IMR-90 (cell line): ENCODE results near the gene CNPPD1. TPM values are rescaled to one million over a fixed set of nuclear protein-coding genes. Genes with fewer than 3 reads are reported as not detected.

Source experiments
- ATAC-seq: fragments of 200-7000 bp; cut with Tn5 transposase; 2 replicates; pipeline ENCODE4 v1.9.1; 2020; ENCODE audit warnings: low read depth, mild to moderate bottlenecking, moderate library complexity
- BruUV-seq: library from RNA; stranded (reverse); fragments of 400-500 nt; replicated peaks from 2 replicates; lab custom pipeline; 2021; lab: Mats Ljungman, UMichigan
- CTCF ChIA-PET: fragments of 300-600 bp; formaldehyde crosslinking; extraction: SDS; loops from one replicate; lab custom pipeline; 2021; ENCODE audit warnings: antibody characterized with exemption; lab: Yijun Ruan, JAX
- POLR2A ChIA-PET: fragments of 300-600 bp; sonication (Branson Sonifier 250); formaldehyde crosslinking; loops from one replicate; lab custom pipeline; 2022; ENCODE audit warnings: antibody characterized with exemption; ENCODE audit not compliant: unreplicated experiment; lab: Charles Lee
- DNase-seq: peaks from one replicate; pipeline ENCODE4 v3.0.0; 2013
- H2AFZ ChIP-seq: replicated peaks from 2 replicates; pipeline ENCODE3; 2013; ENCODE audit warnings: low read length, mild to moderate bottlenecking; ENCODE audit not compliant: poor library complexity
- H2AK5ac ChIP-seq: 2 replicates; pipeline ENCODE4 v1.6.1; 2013; ENCODE audit warnings: low read depth, low read length, inconsistent platforms
- H2AK9ac ChIP-seq: replicated peaks from 2 replicates; pipeline ENCODE3; 2013; ENCODE audit warnings: mild to moderate bottlenecking, low read depth, low read length, moderate library complexity; ENCODE audit not compliant: poor library complexity
- H2BK120ac ChIP-seq: 2 replicates; pipeline ENCODE4 v1.6.1; 2013; ENCODE audit warnings: low read depth, low read length, inconsistent platforms
- H2BK15ac ChIP-seq: 3 replicates; pipeline ENCODE4 v1.6.1; 2013; ENCODE audit warnings: low read depth, low read length, inconsistent platforms
- H2BK20ac ChIP-seq: 2 replicates; pipeline ENCODE4 v1.6.1; 2013; ENCODE audit warnings: low read depth, mild to moderate bottlenecking, inconsistent platforms, low read length, moderate library complexity
- H2BK5ac ChIP-seq: 2 replicates; pipeline ENCODE4 v1.6.1; 2013; ENCODE audit warnings: mild to moderate bottlenecking, low read depth, low read length, inconsistent platforms; ENCODE audit not compliant: poor library complexity, severe bottlenecking
- H3K14ac ChIP-seq: replicated peaks from 2 replicates; pipeline ENCODE4 v1.6.1; 2013; ENCODE audit warnings: low read depth, low read length, inconsistent platforms
- H3K18ac ChIP-seq: 2 replicates; pipeline ENCODE4 v1.6.1; 2013; ENCODE audit warnings: low read depth, low read length, control low read depth
- H3K23ac ChIP-seq: 2 replicates; pipeline ENCODE4 v1.6.1; 2013; ENCODE audit warnings: low read depth, low read length, inconsistent platforms
- H3K27ac ChIP-seq: 2 replicates; pipeline ENCODE4 v1.5.1; 2013; ENCODE audit warnings: mild to moderate bottlenecking, control low read depth, low read length; ENCODE audit not compliant: insufficient read depth
- H3K27me3 ChIP-seq: 2 replicates; pipeline ENCODE4 v1.6.1; 2013; ENCODE audit warnings: low read length; ENCODE audit not compliant: control insufficient read depth, insufficient read depth
- H3K36me3 ChIP-seq: 2 replicates; pipeline ENCODE4 v1.6.1; 2013; ENCODE audit warnings: low read length, mixed read lengths; ENCODE audit not compliant: control insufficient read depth, insufficient read depth
- H3K4ac ChIP-seq: 2 replicates; pipeline ENCODE4 v1.6.1; 2013; ENCODE audit warnings: low read depth, low read length, inconsistent platforms
- H3K4me1 ChIP-seq: 2 replicates; pipeline ENCODE4 v1.6.1; 2013; ENCODE audit warnings: low read length, mixed read lengths; ENCODE audit not compliant: control insufficient read depth, insufficient read depth
- H3K4me2 ChIP-seq: 2 replicates; pipeline ENCODE4 v1.6.1; 2013; ENCODE audit warnings: low read depth, mild to moderate bottlenecking, control low read depth, low read length, moderate library complexity
- H3K4me3 ChIP-seq: 2 replicates; pipeline ENCODE4 v1.5.1; 2013; ENCODE audit warnings: low read depth, mild to moderate bottlenecking, control low read depth, low read length, moderate library complexity; ENCODE audit not compliant: insufficient read depth
- H3K56ac ChIP-seq: 2 replicates; pipeline ENCODE4 v1.6.1; 2013; ENCODE audit warnings: low read length, inconsistent platforms; ENCODE audit not compliant: insufficient read depth; ENCODE audit errors: extremely low read depth
- H3K79me1 ChIP-seq, 2 experiments: 2 replicates each; pipeline ENCODE4 v1.6.1; 2013; ENCODE audit warnings: low read length in 2 of 2, inconsistent platforms in 1 of 2, low read depth in 1 of 2
- H3K9ac ChIP-seq: 2 replicates; pipeline ENCODE4 v1.6.1; 2013; ENCODE audit warnings: low read depth, low read length, control low read depth
- H3K9me1 ChIP-seq: 2 replicates; pipeline ENCODE4 v1.6.1; 2013; ENCODE audit warnings: low read length, inconsistent platforms; ENCODE audit not compliant: insufficient read depth
- H3K9me3 ChIP-seq: 2 replicates; pipeline ENCODE4 v1.6.1; 2013; ENCODE audit warnings: low read length; ENCODE audit not compliant: control insufficient read depth, insufficient read depth
- H4K20me1 ChIP-seq: 2 replicates; pipeline ENCODE4 v1.6.1; 2013; ENCODE audit warnings: low read length, inconsistent platforms; ENCODE audit not compliant: insufficient read depth
- H4K5ac ChIP-seq: 2 replicates; pipeline ENCODE4 v1.6.1; 2013; ENCODE audit warnings: mild to moderate bottlenecking, low read depth, low read length, control low read depth
- H4K8ac ChIP-seq, 2 experiments: 2 replicates each; pipeline ENCODE4 v1.6.1; 2013; ENCODE audit warnings: low read depth in 2 of 2, low read length in 2 of 2, control low read depth in 1 of 2, inconsistent platforms in 1 of 2
- H4K91ac ChIP-seq: 2 replicates; pipeline ENCODE4 v1.6.1; 2013; ENCODE audit warnings: low read depth, low read length, inconsistent platforms; ENCODE audit not compliant: insufficient read depth
- BHLHE40 ChIP-seq: fragments of 150-350 bp; IDR thresholded peaks from 2 replicates; pipeline ENCODE4 v1.6.1; 2016; ENCODE audit warnings: mild to moderate bottlenecking, low read depth, low read length
- CEBPB ChIP-seq: IDR thresholded peaks from 2 replicates; pipeline ENCODE4 v1.6.1; 2012; ENCODE audit warnings: low read depth, low read length, improper control_type of control experiment
- CHD1 ChIP-seq: IDR thresholded peaks from 2 replicates; pipeline ENCODE4 v1.6.1; 2012; ENCODE audit warnings: low read depth, low read length, improper control_type of control experiment
- ELK1 ChIP-seq: fragments of 150-350 bp; IDR thresholded peaks from 2 replicates; pipeline ENCODE4 v1.6.1; 2016; ENCODE audit warnings: low read depth, mild to moderate bottlenecking, low read length, moderate library complexity, borderline replicate concordance
- FOS ChIP-seq: fragments of 150-350 bp; IDR thresholded peaks from 2 replicates; pipeline ENCODE4 v1.6.1; 2016; ENCODE audit warnings: low read depth, low read length
- MAFK ChIP-seq: IDR thresholded peaks from 2 replicates; pipeline ENCODE4 v1.6.1; 2012; ENCODE audit warnings: low read depth, low read length, improper control_type of control experiment
- MAZ ChIP-seq: IDR thresholded peaks from 2 replicates; pipeline ENCODE4 v1.6.1; 2012; ENCODE audit warnings: low read depth, mild to moderate bottlenecking, low read length, improper control_type of control experiment, moderate library complexity, borderline replicate concordance
- MXI1 ChIP-seq: IDR thresholded peaks from 2 replicates; pipeline ENCODE4 v1.6.1; 2012; ENCODE audit warnings: low read depth, mild to moderate bottlenecking, low read length, moderate library complexity, borderline replicate concordance
- NFE2L2 ChIP-seq: fragments of 150-350 bp; IDR thresholded peaks from 2 replicates; pipeline ENCODE4 v1.6.1; 2016; ENCODE audit warnings: low read depth, mild to moderate bottlenecking, low read length
- POLR2A ChIP-seq: IDR thresholded peaks from 2 replicates; pipeline ENCODE4 v1.6.1; 2012; ENCODE audit warnings: mild to moderate bottlenecking, low read depth, low read length
- RCOR1 ChIP-seq: IDR thresholded peaks from 2 replicates; pipeline ENCODE4 v1.6.1; 2012; ENCODE audit warnings: mild to moderate bottlenecking, low read length, improper control_type of control experiment; ENCODE audit not compliant: insufficient replicate concordance
- RFX5 ChIP-seq: IDR thresholded peaks from 2 replicates; pipeline ENCODE4 v1.8.0; 2012; ENCODE audit warnings: low read depth, mild to moderate bottlenecking, low read length, moderate library complexity
- SMC3 ChIP-seq: fragments of 150-350 bp; IDR thresholded peaks from 2 replicates; pipeline ENCODE4 v1.6.1; 2016; ENCODE audit warnings: low read depth, mild to moderate bottlenecking, antibody characterized with exemption, low read length, moderate library complexity
- WGBS, 2 experiments: methylation state at CpG; one replicate each; pipeline versions ENCODE4 v1.1.5 to v1.1.7; 2013; ENCODE audit warnings: missing lambda C conversion rate in 2 of 2; ENCODE audit not compliant: insufficient read length in 1 of 2; ENCODE audit errors: extremely low coverage in 2 of 2; 5-methylcytosine and 5-hydroxymethylcytosine counted together
- dilution Hi-C: fragments of 300-500 bp; cut with HindIII; formaldehyde crosslinking; loops from one replicate; pipeline ENCODE4 v1.14.3; 2018; ENCODE audit warnings: low sequenced_read_pairs; ENCODE audit not compliant: unreplicated experiment
- in situ Hi-C: fragments of 300-500 bp; cut with MboI; formaldehyde crosslinking; loops from 3 replicates; pipeline ENCODE4 v1.14.3; 2019; ENCODE audit warnings: low sequenced_read_pairs, inconsistent platforms, mixed read lengths
- intact Hi-C: fragments of 100-400 bp; cut with micrococcal nuclease; formaldehyde crosslinking; loops from 2 replicates; pipeline ENCODE4 v1.10.0; 2022
- polyA plus RNA-seq, 3 experiments: library from polyadenylated mRNA; depleted of rRNA; stranded (reverse); fragments of >200 nt; gene quantifications; 2 replicates each; pipeline ENCODE4 v1.2.3, GENCODE V29; 2012; ENCODE audit warnings: low replicate concordance in 1 of 3
- total RNA-seq: library from RNA; depleted of rRNA; stranded (reverse); fragments of >200 nt; gene quantifications from 2 replicates; pipeline ENCODE4 v1.2.3, GENCODE V29; 2012
- TF ChIP-seq, protein P1 (sequence below): fragments of 150-350 bp; IDR thresholded peaks from 2 replicates; pipeline ENCODE4 v1.6.1; 2017; ENCODE audit warnings: mild to moderate bottlenecking, antibody characterized with exemption, low read length, low read depth
- TF ChIP-seq, protein P2 (sequence below): conservative IDR thresholded peaks from 2 replicates; pipeline ENCODE4 v1.5.1; 2012; ENCODE audit warnings: mild to moderate bottlenecking, low read depth, low read length, improper control_type of control experiment

Gene CNPPD1
- total and polyA plus RNA-seq, 2 of the 4 experiments (the other 2 are of a cell fraction): 11.1 to 29.2 TPM

- POLR2A ChIA-PET: no interaction called here
- Histone ChIP-seq H3K4me3 (no peak overlapping the region), H3K23ac (no peak overlapping the region), H3K4me1 (0 out of 2 replicates have a peak, but pooled peaks cover 3% of the 10 kb centered on the region), H3K79me1 (peaks cover 28 to 34% of the 10 kb centered on the region in 2 experiments), H2AK9ac (peak overlapping the region; percentile 34), H2BK20ac (no peak overlapping the region), H3K9me3 (no peaks in the 10 kb centered on the region), H3K18ac (no peak overlapping the region), H4K91ac (no peak overlapping the region), H3K4ac (no peak overlapping the region), H3K56ac (no peak overlapping the region), H3K9ac (no peak overlapping the region), H2BK120ac (no peak overlapping the region), H3K4me2 (no peak overlapping the region), H3K27me3 (no peaks in the 10 kb centered on the region), H2BK5ac (no peak overlapping the region), H2BK15ac (no peak overlapping the region), H4K5ac (no peak overlapping the region), H3K36me3 (peaks cover 43% of the 10 kb centered on the region), H4K8ac (no peak overlapping the region), H3K27ac (no peak overlapping the region), H3K9me1 (0 out of 2 replicates have a peak, but pooled peaks cover 2% of the 10 kb centered on the region), H3K14ac (no peak overlapping the region), H2AK5ac (no peak overlapping the region), H2AFZ (no peak overlapping the region), H4K20me1 (peaks cover 14% of the 10 kb centered on the region; the same call in 1 of the 2 replicates)
- TF ChIP-seq CHD1 (no peak), SMC3 (no peak), POLR2A (no peak), NFE2L2 (no peak), MAFK (no peak), RFX5 (no peak), MXI1 (no peak), FOS (no peak), MAZ (no peak), ELK1 (no peak), BHLHE40 (no peak), RCOR1 (no peak), CEBPB (no peak)
- TF ChIP-seq, protein P1, sequence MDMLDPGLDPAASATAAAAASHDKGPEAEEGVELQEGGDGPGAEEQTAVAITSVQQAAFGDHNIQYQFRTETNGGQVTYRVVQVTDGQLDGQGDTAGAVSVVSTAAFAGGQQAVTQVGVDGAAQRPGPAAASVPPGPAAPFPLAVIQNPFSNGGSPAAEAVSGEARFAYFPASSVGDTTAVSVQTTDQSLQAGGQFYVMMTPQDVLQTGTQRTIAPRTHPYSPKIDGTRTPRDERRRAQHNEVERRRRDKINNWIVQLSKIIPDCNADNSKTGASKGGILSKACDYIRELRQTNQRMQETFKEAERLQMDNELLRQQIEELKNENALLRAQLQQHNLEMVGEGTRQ: no peak
- TF ChIP-seq, protein P2, sequence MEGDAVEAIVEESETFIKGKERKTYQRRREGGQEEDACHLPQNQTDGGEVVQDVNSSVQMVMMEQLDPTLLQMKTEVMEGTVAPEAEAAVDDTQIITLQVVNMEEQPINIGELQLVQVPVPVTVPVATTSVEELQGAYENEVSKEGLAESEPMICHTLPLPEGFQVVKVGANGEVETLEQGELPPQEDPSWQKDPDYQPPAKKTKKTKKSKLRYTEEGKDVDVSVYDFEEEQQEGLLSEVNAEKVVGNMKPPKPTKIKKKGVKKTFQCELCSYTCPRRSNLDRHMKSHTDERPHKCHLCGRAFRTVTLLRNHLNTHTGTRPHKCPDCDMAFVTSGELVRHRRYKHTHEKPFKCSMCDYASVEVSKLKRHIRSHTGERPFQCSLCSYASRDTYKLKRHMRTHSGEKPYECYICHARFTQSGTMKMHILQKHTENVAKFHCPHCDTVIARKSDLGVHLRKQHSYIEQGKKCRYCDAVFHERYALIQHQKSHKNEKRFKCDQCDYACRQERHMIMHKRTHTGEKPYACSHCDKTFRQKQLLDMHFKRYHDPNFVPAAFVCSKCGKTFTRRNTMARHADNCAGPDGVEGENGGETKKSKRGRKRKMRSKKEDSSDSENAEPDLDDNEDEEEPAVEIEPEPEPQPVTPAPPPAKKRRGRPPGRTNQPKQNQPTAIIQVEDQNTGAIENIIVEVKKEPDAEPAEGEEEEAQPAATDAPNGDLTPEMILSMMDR: no peak
- dilution Hi-C loops: no loop called here
- in situ Hi-C loops: no loop called here
- CTCF ChIA-PET: no interaction called here
- 46% methylated on average over 2 of the region's 8 CpGs; no CpG with 5 or more reads in 1 of the 2 experiments for WGBS, 2 experiments
- ATAC-seq (no peak), DNase-seq (no peak)
- BruUV-seq: no TSS peak
- intact Hi-C loops: no loop called here
Observed at GRCh38 chr2:219182331-219183150, 5.8 kb upstream of the CNPPD1 start.
